ENCODE measurements around the gene NCCRP1.

Gene NCCRP1

DNA sequence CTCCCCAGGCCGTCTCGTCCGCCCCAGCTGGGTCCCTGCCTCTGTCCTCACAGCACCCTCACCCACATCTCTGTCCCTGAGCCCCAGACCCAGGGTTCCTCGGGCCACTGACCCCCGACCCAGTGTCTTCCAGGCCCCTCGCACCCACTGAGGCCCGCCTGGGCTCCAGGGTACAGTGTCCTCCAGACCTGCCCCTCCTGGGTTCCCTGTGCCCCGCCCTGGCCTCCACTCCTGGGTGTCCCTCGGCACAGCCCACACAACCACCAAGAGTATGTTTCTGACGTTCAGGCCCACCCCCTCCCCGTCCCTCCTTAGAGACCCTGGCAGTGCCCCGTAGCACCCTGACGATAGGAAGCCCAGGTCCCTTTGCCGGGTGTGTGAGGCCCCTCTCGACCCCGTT lies 22.6 kb upstream of the NCCRP1 start:
- WGBS, result 93% methylated on average over 16 of the region's 16 CpGs
- peaks cover 39% of the 10 kb centered on the region for H3K36me3 ChIP-seq (ENCODE audit: insufficient read depth, low read length)
- H3K27me3 ChIP-seq (ENCODE audit: insufficient read depth, low read length), result no peaks in the 10 kb centered on the region

DNA sequence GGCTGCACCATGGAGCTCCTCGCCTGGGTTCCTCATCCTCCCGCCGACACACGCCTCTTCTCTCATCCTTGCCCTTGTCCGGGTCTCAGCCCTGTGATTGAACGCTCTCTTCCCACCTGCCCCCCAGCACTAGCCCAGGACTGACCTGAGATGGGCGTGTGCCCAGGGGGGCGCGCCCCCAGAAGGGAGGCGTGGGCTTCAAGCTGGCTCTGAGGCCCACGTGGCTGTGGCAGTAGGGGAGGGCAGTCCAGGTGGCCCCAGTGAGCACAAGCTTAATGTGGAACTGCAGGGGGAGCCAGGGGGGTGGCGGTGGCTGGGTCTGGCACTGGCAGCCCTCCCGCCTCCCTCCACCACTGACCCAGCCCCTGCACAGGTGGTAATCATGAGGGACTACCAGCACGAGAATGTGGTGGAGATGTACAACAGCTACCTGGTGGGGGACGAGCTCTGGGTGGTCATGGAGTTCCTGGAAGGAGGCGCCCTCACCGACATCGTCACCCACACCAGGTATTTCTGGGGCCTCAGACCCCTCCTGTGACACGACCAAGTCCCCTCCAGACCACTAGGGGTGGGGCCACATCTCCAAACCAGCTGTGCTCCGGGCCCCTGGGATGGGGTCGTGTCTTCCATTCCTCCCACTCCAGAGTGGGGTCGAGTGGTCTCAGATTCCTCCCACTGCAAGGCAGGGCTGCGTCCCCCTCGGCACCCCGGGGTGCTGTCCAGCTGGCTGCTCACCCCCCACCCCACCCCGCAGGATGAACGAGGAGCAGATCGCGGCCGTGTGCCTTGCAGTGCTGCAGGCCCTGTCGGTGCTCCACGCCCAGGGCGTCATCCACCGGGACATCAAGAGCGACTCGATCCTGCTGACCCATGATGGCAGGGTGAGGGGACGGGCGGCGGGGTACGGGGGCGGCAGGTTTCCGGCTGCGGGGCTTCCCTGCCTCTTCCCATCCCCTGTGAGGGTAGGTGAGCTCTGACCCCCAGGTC lies 21.9 kb upstream of the NCCRP1 start:
- no peaks in the 10 kb centered on the region for H3K9me3 ChIP-seq (ENCODE audit: insufficient read depth, low read depth, low read length)
- WGBS, result 96% methylated on average over 43 of the region's 43 CpGs
- peaks cover 41% of the 10 kb centered on the region for H3K36me3 ChIP-seq (ENCODE audit: insufficient read depth, low read length)
- H3K27ac ChIP-seq (ENCODE audit: low read depth, low read length), result no peak overlapping the region
- H3K27me3 ChIP-seq (ENCODE audit: insufficient read depth, low read length), result no peaks in the 10 kb centered on the region
- no peak overlapping the region for H3K9ac ChIP-seq (ENCODE audit: low read depth, low read length)
- H3K4me1 ChIP-seq (ENCODE audit: insufficient read depth, low read length), result no peaks in the 10 kb centered on the region
- no peak overlapping the region for H3K4me3 ChIP-seq (ENCODE audit: low read length)

More for the DNA sequence above, 22.6 kb upstream of the NCCRP1 start:
- H3K9me3 ChIP-seq (ENCODE audit: insufficient read depth, low read depth, low read length), result no peaks in the 10 kb centered on the region
- no peaks in the 10 kb centered on the region for H3K4me1 ChIP-seq (ENCODE audit: insufficient read depth, low read length)
- H3K27ac ChIP-seq (ENCODE audit: low read depth, low read length), result no peak overlapping the region
- no peak overlapping the region for H3K4me3 ChIP-seq (ENCODE audit: low read length)
- no peak overlapping the region for H3K9ac ChIP-seq (ENCODE audit: low read depth, low read length)

DNA sequence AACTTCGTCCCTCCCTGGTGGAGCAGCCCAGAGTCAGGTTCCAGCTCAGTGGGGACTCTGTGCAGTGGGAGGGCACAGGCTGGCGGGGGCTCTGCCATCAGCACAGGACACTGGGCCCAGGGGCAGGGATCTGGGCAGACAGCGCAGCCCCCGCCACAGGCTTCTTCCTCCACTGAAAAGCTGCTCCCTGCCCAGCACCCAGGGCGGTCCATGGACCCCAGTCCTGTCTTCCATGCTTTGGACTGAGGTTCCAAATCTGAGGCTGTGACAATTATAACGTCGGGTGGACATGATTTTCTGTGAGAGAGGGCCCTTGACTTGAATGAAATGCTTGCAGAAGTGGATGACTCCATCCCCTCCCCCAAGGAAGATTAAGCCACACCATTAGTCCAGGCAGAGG lies 21.2 kb upstream of the NCCRP1 start:
- H3K9me3 ChIP-seq (ENCODE audit: insufficient read depth, low read depth, low read length), result no peaks in the 10 kb centered on the region
- no peaks in the 10 kb centered on the region for H3K27me3 ChIP-seq (ENCODE audit: insufficient read depth, low read length)
- 94% methylated on average over 7 of the region's 7 CpGs for WGBS
- H3K4me3 ChIP-seq (ENCODE audit: low read length), result no peak overlapping the region
- no peak overlapping the region for H3K27ac ChIP-seq (ENCODE audit: low read depth, low read length)
- no peak overlapping the region for H3K9ac ChIP-seq (ENCODE audit: low read depth, low read length)
- H3K36me3 ChIP-seq (ENCODE audit: insufficient read depth, low read length), result peaks cover 43% of the 10 kb centered on the region
- no peaks in the 10 kb centered on the region for H3K4me1 ChIP-seq (ENCODE audit: insufficient read depth, low read length)

DNA sequence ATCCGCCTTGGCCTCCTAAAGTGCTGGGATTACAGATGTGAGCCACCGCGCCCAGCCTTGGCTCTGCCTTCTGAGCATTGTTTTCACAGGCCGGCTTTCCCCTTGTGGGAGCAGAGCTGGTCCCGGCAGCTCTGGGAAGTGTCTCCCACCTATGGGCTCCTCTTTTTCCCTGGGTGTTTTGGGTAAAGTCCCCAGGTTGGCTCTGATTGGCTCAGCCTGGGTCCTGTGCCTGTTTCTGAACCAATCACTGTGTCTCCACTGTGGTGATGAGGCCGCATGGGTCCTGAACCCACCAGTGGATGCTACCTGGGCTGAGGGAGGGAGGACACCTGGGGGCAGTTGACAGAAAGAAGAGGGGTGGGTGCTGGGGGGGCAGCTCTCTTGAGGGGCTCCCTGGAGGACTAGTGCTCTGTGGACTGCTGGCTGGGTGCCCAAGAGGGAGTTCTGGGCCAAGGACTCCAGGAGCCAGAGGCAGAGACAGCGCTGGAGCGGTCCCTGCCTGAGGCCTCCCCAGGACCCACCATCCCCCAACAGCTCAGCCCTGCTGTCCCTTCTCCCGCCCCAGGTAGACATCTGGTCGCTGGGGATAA lies 19.6 kb upstream of the NCCRP1 start:
- Histone ChIP-seq H3K27me3 (ENCODE audit: insufficient read depth, low read length) (no peaks in the 10 kb centered on the region), H3K9ac (ENCODE audit: low read depth, low read length) (no peak overlapping the region), H3K4me3 (ENCODE audit: low read length) (no peak overlapping the region), H3K36me3 (ENCODE audit: insufficient read depth, low read length) (peaks cover 37% of the 10 kb centered on the region), H3K27ac (ENCODE audit: low read depth, low read length) (no peak overlapping the region), H3K4me1 (ENCODE audit: insufficient read depth, low read length) (no peaks in the 10 kb centered on the region), H3K9me3 (ENCODE audit: insufficient read depth, low read depth, low read length) (no peaks in the 10 kb centered on the region)
- 97% methylated on average over 8 of the region's 10 CpGs for WGBS

DNA sequence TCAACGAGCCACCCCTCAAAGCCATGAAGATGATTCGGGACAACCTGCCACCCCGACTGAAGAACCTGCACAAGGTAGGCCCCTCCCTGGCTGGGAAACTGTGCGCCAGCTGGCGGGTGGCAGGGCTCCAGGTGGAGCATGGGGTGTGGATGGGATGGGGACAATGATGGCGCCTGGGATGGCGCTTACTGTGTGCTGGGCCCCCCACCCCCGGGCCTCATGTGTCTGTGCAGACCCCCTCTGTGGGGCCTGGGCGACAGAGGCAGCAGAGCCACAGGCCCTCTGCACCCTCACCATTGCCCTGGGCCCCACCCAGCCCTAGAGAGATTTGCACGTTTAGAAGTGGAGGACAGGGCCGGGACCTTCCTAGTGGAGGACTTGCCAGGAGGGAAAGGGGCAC lies 19.0 kb upstream of the NCCRP1 start:
- Histone ChIP-seq H3K36me3 (ENCODE audit: insufficient read depth, low read length) (peaks cover 37% of the 10 kb centered on the region), H3K27ac (ENCODE audit: low read depth, low read length) (no peak overlapping the region), H3K27me3 (ENCODE audit: insufficient read depth, low read length) (no peaks in the 10 kb centered on the region), H3K9ac (ENCODE audit: low read depth, low read length) (no peak overlapping the region), H3K4me1 (ENCODE audit: insufficient read depth, low read length) (no peaks in the 10 kb centered on the region), H3K9me3 (ENCODE audit: insufficient read depth, low read depth, low read length) (no peaks in the 10 kb centered on the region), H3K4me3 (ENCODE audit: low read length) (no peak overlapping the region)
- 95% methylated on average over 11 of the region's 11 CpGs for WGBS

DNA sequence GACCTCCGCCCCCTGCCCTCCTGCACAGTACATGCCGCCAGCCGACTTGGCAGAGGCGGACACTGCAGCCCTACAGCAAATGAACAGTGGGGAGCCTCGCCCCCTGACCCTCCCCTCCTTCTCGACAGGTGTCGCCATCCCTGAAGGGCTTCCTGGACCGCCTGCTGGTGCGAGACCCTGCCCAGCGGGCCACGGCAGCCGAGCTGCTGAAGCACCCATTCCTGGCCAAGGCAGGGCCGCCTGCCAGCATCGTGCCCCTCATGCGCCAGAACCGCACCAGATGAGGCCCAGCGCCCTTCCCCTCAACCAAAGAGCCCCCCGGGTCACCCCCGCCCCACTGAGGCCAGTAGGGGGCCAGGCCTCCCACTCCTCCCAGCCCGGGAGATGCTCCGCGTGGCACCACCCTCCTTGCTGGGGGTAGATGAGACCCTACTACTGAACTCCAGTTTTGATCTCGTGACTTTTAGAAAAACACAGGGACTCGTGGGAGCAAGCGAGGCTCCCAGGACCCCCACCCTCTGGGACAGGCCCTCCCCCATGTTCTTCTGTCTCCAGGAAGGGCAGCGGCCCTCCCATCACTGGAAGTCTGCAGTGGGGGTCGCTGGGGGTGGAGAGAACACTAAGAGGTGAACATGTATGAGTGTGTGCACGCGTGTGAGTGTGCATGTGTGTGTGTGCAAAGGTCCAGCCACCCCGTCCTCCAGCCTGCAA lies 18.3 kb upstream of the NCCRP1 start:
- no peak overlapping the region for H3K27ac ChIP-seq (ENCODE audit: low read depth, low read length)
- peaks cover 37% of the 10 kb centered on the region for H3K36me3 ChIP-seq (ENCODE audit: insufficient read depth, low read length)
- 96% methylated on average over 30 of the region's 30 CpGs for WGBS
- H3K4me1 ChIP-seq (ENCODE audit: insufficient read depth, low read length), result no peaks in the 10 kb centered on the region
- no peak overlapping the region for H3K4me3 ChIP-seq (ENCODE audit: low read length)
- no peaks in the 10 kb centered on the region for H3K9me3 ChIP-seq (ENCODE audit: insufficient read depth, low read depth, low read length)
- H3K27me3 ChIP-seq (ENCODE audit: insufficient read depth, low read length), result no peaks in the 10 kb centered on the region
- H3K9ac ChIP-seq (ENCODE audit: low read depth, low read length), result no peak overlapping the region

DNA sequence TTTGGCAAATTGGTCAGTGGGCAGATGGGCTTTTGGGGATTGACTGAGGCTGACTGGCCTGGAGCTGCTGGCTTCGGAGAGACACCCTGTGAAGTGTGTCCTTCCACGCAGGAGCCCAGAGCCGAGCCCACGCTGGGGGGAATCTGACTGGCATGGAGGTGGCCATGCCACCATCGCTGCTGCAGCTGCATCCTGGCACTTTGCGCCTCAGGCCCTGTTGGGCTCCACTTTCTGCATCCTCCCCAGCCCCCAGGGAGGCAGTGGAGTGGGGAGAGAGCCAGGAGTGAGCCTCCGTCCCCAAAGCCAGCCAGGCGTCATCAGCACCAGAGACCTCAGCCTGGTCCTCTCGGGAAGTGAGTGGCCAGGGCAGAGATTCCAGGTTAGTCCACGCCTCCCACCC lies 17.0 kb upstream of the NCCRP1 start:
- no peaks in the 10 kb centered on the region for H3K4me1 ChIP-seq (ENCODE audit: insufficient read depth, low read length)
- 97% methylated on average over 10 of the region's 10 CpGs for WGBS

DNA sequence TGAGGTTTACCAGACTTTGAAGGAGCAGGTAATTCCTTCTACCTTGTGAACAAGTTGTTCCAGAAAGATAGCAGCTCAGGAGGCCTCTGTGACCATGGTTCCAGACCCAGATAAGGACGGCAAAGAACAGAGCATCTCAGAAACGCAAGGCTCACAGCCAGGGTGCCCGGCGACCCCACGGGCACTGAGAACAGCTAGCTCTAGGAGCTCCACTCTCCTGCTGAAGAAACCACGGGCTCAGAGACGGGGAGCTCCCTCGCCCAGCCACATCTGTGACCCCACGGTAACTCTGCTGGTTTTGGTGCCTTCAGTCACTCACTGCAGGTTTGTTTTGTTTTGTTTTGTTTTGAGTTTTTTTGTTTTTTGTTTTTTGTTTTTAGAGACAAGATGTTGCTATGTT lies 16.0 kb upstream of the NCCRP1 start:
- H3K4me1 ChIP-seq (ENCODE audit: insufficient read depth, low read length), result no peaks in the 10 kb centered on the region
- H3K9ac ChIP-seq (ENCODE audit: low read depth, low read length), result no peak overlapping the region
- H3K27me3 ChIP-seq (ENCODE audit: insufficient read depth, low read length), result no peaks in the 10 kb centered on the region
- no peak overlapping the region for H3K4me3 ChIP-seq (ENCODE audit: low read length)
- H3K36me3 ChIP-seq (ENCODE audit: insufficient read depth, low read length), result peaks cover 36% of the 10 kb centered on the region
- H3K27ac ChIP-seq (ENCODE audit: low read depth, low read length), result no peak overlapping the region
- H3K9me3 ChIP-seq (ENCODE audit: insufficient read depth, low read depth, low read length), result no peaks in the 10 kb centered on the region
- 95% methylated on average over 9 of the region's 9 CpGs for WGBS

More for the DNA sequence above, 17.0 kb upstream of the NCCRP1 start:
- Histone ChIP-seq H3K27ac (ENCODE audit: low read depth, low read length) (no peak overlapping the region), H3K27me3 (ENCODE audit: insufficient read depth, low read length) (no peaks in the 10 kb centered on the region), H3K4me3 (ENCODE audit: low read length) (no peak overlapping the region), H3K9ac (ENCODE audit: low read depth, low read length) (no peak overlapping the region), H3K36me3 (ENCODE audit: insufficient read depth, low read length) (peaks cover 37% of the 10 kb centered on the region), H3K9me3 (ENCODE audit: insufficient read depth, low read depth, low read length) (no peaks in the 10 kb centered on the region)

DNA sequence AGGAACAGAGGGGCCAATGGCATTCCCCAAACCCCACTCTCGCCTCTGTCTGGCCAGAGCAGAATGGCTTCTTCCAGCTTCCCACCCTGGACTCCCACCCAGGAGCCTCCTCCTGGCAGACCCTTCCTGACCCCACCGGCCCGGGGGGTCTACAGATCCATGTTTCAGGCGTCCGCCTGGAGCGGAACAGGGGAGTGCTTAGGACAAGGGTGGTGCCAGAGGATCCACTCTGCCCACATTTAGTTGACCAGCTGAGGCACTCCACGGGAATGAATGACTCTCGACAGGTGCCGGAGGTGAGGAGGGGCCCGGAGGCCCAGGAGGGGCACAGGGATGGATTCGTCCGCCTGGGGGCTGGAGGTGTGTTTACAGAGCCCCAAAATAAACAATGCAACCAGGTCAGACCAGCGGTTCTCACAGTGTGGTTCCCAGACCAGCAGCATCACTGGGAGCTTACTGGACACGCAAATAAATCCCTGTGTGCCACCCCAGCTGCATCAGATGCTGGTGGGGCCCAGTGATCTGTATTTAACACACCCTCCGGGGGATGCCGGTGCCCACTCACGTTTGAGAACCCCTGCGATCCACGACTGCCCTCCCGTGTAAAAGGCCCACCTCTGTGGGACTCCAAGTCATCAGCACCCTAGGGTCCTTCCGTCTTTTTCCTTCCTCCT lies 15.1 kb upstream of the NCCRP1 start:
- Histone ChIP-seq H3K36me3 (ENCODE audit: insufficient read depth, low read length) (peaks cover 27% of the 10 kb centered on the region), H3K4me1 (ENCODE audit: insufficient read depth, low read length) (no peaks in the 10 kb centered on the region), H3K9me3 (ENCODE audit: insufficient read depth, low read depth, low read length) (no peaks in the 10 kb centered on the region), H3K27ac (ENCODE audit: low read depth, low read length) (no peak overlapping the region), H3K9ac (ENCODE audit: low read depth, low read length) (no peak overlapping the region), H3K27me3 (ENCODE audit: insufficient read depth, low read length) (no peaks in the 10 kb centered on the region), H3K4me3 (ENCODE audit: low read length) (no peak overlapping the region)
- 91% methylated on average over 21 of the region's 21 CpGs for WGBS

DNA sequence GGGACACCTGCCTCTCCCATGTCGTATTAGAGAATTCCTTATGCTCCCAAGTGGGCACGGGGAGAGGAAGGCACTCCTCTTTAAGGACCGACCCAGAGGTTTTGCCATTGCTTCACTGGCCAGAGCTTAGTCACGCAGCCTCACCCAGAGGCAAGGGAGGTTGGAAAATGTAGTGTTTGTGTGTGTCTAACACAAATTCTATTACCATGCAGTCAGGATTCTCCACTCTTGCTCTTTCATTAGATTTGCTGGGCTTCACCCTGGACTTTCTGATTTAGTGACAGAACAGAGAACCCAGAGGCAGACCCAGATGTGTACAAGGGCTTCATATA lies 14.6 kb upstream of the NCCRP1 start:
- Histone ChIP-seq H3K4me1 (ENCODE audit: insufficient read depth, low read length) (no peaks in the 10 kb centered on the region), H3K36me3 (ENCODE audit: insufficient read depth, low read length) (peaks cover 22% of the 10 kb centered on the region), H3K9ac (ENCODE audit: low read depth, low read length) (no peak overlapping the region), H3K9me3 (ENCODE audit: insufficient read depth, low read depth, low read length) (no peaks in the 10 kb centered on the region), H3K4me3 (ENCODE audit: low read length) (no peak overlapping the region), H3K27me3 (ENCODE audit: insufficient read depth, low read length) (no peaks in the 10 kb centered on the region), H3K27ac (ENCODE audit: low read depth, low read length) (no peak overlapping the region)
- WGBS, result 85% methylated on average over 4 of the region's 4 CpGs

DNA sequence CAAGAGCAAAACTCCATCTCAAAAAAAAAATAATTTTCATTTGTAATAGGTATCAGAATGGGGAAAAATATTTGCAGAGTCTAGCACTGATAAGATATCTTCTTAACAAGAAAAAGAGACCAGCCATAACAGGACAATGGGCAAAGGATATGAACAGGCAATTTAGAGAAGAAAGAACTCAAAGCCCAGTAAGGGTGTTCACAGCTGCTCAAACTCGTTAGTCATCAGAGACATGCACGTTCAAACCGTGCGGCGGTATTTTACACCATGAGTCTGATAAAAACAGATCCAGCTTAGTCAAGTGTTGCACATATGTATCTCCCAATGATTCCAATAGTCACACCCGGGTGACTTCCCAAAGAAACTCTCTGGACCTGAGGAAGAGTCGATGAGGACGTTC lies 13.7 kb upstream of the NCCRP1 start:
- H3K27ac ChIP-seq (ENCODE audit: low read depth, low read length), result no peak overlapping the region
- peaks cover 14% of the 10 kb centered on the region for H3K36me3 ChIP-seq (ENCODE audit: insufficient read depth, low read length)
- H3K9me3 ChIP-seq (ENCODE audit: insufficient read depth, low read depth, low read length), result no peaks in the 10 kb centered on the region
- WGBS, result 92% methylated on average over 8 of the region's 8 CpGs
- no peaks in the 10 kb centered on the region for H3K27me3 ChIP-seq (ENCODE audit: insufficient read depth, low read length)
- no peak overlapping the region for H3K9ac ChIP-seq (ENCODE audit: low read depth, low read length)
- H3K4me1 ChIP-seq (ENCODE audit: insufficient read depth, low read length), result no peaks in the 10 kb centered on the region
- H3K4me3 ChIP-seq (ENCODE audit: low read length), result no peak overlapping the region

Data from HUES64 (cell line).